Activated CD8-positive, alpha-beta T cell treated with anti-CD3 and anti-CD28 coated beads for 36 hours (primary cell): Measurements from ENCODE around the gene SPAG4. TPM values are rescaled to one million over a fixed set of nuclear protein-coding genes. Genes with fewer than 3 reads are reported as not detected.
A peak's percentile ranks its signal among the peaks of the same experiment; 100 is the strongest.

Source experiments
- ATAC-seq: fragments of 200-7000 bp; cut with Tn5 transposase; one replicate; pipeline ENCODE4 v1.10.0; 2021; ENCODE audit warnings: mild to moderate bottlenecking, moderate library complexity
- CTCF ChIA-PET: fragments of 350-600 bp; sonication (Branson Sonifier 250); formaldehyde crosslinking; loops from one replicate; lab custom pipeline; 2021; ENCODE audit warnings: antibody characterized with exemption; lab: Charles Lee
- POLR2A ChIA-PET: fragments of 350-600 bp; sonication (Branson Sonifier 250); formaldehyde crosslinking; loops from one replicate; lab custom pipeline; 2021; ENCODE audit warnings: antibody characterized with exemption; lab: Charles Lee
- DNase-seq: peaks from one replicate; pipeline ENCODE4 v3.0.0-alpha.2; 2020
- H3K27ac Mint-ChIP-seq: one replicate; pipeline ENCODE4 v1.8.0; 2021; ENCODE audit warnings: mild to moderate bottlenecking, mixed read lengths
- H3K27me3 Mint-ChIP-seq: one replicate; pipeline ENCODE4 v1.8.0; 2021; ENCODE audit warnings: mixed read lengths
- H3K36me3 Mint-ChIP-seq: one replicate; pipeline ENCODE4 v1.8.0; 2021; ENCODE audit warnings: low read depth, mixed read lengths
- H3K4me1 Mint-ChIP-seq: one replicate; pipeline ENCODE4 v1.8.0; 2021; ENCODE audit warnings: low read depth, mixed read lengths
- H3K4me3 Mint-ChIP-seq: one replicate; pipeline ENCODE4 v1.8.0; 2021; ENCODE audit warnings: mild to moderate bottlenecking, moderate library complexity, mixed read lengths
- H3K9me3 Mint-ChIP-seq: one replicate; pipeline ENCODE4 v1.8.0; 2021; ENCODE audit warnings: mixed read lengths
- CTCF ChIP-seq: fragments of 200-600 bp; IDR thresholded peaks from one replicate; pipeline ENCODE4 v1.8.0; 2022; ENCODE audit warnings: antibody characterized with exemption, mild to moderate bottlenecking
- intact Hi-C: fragments of 100-400 bp; cut with micrococcal nuclease; formaldehyde crosslinking; loops from one replicate; pipeline ENCODE4 v1.10.0; 2022
- total RNA-seq, 2 experiments: library from RNA; stranded (reverse); gene quantifications; one replicate each; pipeline ENCODE4 v1.2.3, GENCODE V29; 2021

SPAG4 gene
- total RNA-seq, 2 experiments from 2014 or later = 11.5 to 11.8 TPM

DNA sequence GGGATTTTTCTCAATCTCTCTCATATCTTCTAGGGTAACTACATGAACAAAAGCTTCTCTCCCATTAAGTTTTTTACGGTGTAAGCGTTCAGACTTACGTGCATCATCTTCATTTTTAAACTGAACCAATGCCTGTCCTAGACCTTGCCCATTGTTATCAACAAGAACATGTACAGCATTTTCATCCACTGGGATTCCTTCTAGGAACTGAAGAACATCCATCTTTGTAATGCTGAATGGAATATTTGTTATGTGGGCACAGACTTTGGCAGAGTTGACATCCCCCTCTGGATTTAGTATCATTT, 37.8 kb downstream of the SPAG4 start:
- DNase-seq (no peak), ATAC-seq (no peak)
- no peaks in the 10 kb centered on the region for H3K27me3 Mint-ChIP-seq
- no peak overlapping the region for H3K4me3 Mint-ChIP-seq
- intact Hi-C loops = no loop called here
- no peaks in the 10 kb centered on the region for H3K9me3 Mint-ChIP-seq
- CTCF ChIA-PET = interaction anchor here (0.9 kb wide), 1 partner anchor 34 kb away, joined by 4 read pairs; no protein-coding TSS in a partner anchor
- peaks cover 55% of the 10 kb centered on the region for H3K4me1 Mint-ChIP-seq
- peaks cover 39% of the 10 kb centered on the region for H3K36me3 Mint-ChIP-seq
- H3K27ac Mint-ChIP-seq = no peak overlapping the region
- TF ChIP-seq CTCF = no peak
- POLR2A ChIA-PET = interaction anchor here (0.7 to 4.3 kb wide), 5 partner anchors 8 to 89 kb away, joined by 3 to 30 read pairs (median 5); partner anchors contain the start of genes CPNE1 and RBM12

- POLR2A ChIA-PET = interaction anchor here (0.7 to 4.3 kb wide), 4 partner anchors 9 to 47 kb away, joined by 3 to 30 read pairs (median 10); partner anchors contain the start of genes CPNE1 and RBM12
- no peak for DNase-seq
These were observed 38.3 kb downstream of the SPAG4 start for GRCh38 chr20:35653893-35654292.

GRCh38 chr20:35654415-35654814, 38.8 kb downstream of the SPAG4 start:
- DNase-seq = no peak
- intact Hi-C loops = no loop called here
- H3K36me3 Mint-ChIP-seq = peaks cover 34% of the 10 kb centered on the region
- H3K4me1 Mint-ChIP-seq = peaks cover 53% of the 10 kb centered on the region
- H3K4me3 Mint-ChIP-seq = no peak overlapping the region
- ATAC-seq = no peak
- ChIA-PET CTCF (interaction anchor here (0.9 to 1.8 kb wide), 3 partner anchors 36 to 50 kb away, joined by 3 to 5 read pairs (median 4); no protein-coding TSS in a partner anchor), POLR2A (interaction anchor here (1.0 to 4.3 kb wide), 4 partner anchors 9 to 36 kb away, joined by 4 to 30 read pairs (median 10); partner anchors contain the start of genes CPNE1 and RBM12)
- no peaks in the 10 kb centered on the region for H3K27me3 Mint-ChIP-seq
- no peaks in the 10 kb centered on the region for H3K9me3 Mint-ChIP-seq
- TF ChIP-seq CTCF = no peak
- H3K27ac Mint-ChIP-seq = no peak overlapping the region

More at GRCh38 chr20:35653893-35654292, 38.3 kb downstream of the SPAG4 start:
- Mint-ChIP-seq H3K36me3 (peaks cover 36% of the 10 kb centered on the region), H3K27me3 (no peaks in the 10 kb centered on the region), H3K4me3 (no peak overlapping the region), H3K4me1 (peaks cover 54% of the 10 kb centered on the region), H3K9me3 (no peaks in the 10 kb centered on the region), H3K27ac (no peak overlapping the region)
- no peak for TF ChIP-seq CTCF
- intact Hi-C loops = no loop called here
- CTCF ChIA-PET = interaction anchor here (0.9 kb wide), 1 partner anchor 35 kb away, joined by 4 read pairs; no protein-coding TSS in a partner anchor
- no peak for ATAC-seq

- Mint-ChIP-seq H3K9me3 (no peaks in the 10 kb centered on the region), H3K36me3 (peaks cover 35% of the 10 kb centered on the region), H3K4me1 (peaks cover 53% of the 10 kb centered on the region), H3K4me3 (peak overlapping the region; percentile 13), H3K27me3 (no peaks in the 10 kb centered on the region), H3K27ac (peak overlapping the region; percentile 77)
- intact Hi-C loops = no loop called here
- ATAC-seq (no peak), DNase-seq (no peak)
- POLR2A ChIA-PET = interaction anchor here (0.7 to 9.1 kb wide), 4 partner anchors 15 to 85 kb away, joined by 3 to 163 read pairs (median 4); partner anchors contain the start of genes RBM39 and SPAG4
- TF ChIP-seq CTCF = no peak
- CTCF ChIA-PET = interaction anchor here (0.7 to 3.7 kb wide), 2 partner anchors 37 to 125 kb away, joined by 3 to 22 read pairs; no protein-coding TSS in a partner anchor
These were observed 41.6 kb downstream of the SPAG4 start for GRCh38 chr20:35657271-35657670.
